ENCODE data around the gene GCNT3.

Gene GCNT3

DNA sequence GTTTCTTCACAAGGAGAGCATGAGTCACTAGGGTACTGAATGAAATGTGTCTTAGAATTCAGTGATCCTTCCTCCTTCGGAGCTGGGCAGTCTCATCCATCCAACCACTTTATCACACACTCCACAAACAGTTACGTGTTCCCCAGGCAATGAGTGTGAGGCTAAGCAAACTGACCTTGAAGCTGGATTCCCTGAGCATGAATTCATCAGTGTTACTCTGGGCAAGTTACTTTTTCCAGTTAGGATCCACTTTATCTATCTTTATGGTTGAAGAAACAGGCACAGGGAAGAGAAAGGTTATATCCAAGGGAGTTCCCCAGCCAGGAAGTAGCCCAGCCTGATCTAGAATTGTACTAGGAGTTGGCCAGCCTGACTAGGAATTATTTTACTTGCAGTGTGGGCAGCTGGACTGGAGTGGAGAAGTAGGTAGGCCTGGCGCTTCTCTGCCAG lies 17.1 kb upstream of the GCNT3 start:
- Histone ChIP-seq H3K9me3 (ENCODE audit: control insufficient read depth, insufficient read depth, low read length) (no peaks in the 10 kb centered on the region), H3K36me3 (ENCODE audit: control insufficient read depth, insufficient read depth, low read length) (no peaks in the 10 kb centered on the region), H3K9ac (ENCODE audit: low read depth, low read length) (no peak overlapping the region), H3K4me3 (ENCODE audit: low read depth, low read length) (no peak overlapping the region), H3K4me1 (ENCODE audit: control insufficient read depth, insufficient read depth, low read length) (no peaks in the 10 kb centered on the region), H3K27me3 (ENCODE audit: control insufficient read depth, insufficient read depth, low read length) (no peaks in the 10 kb centered on the region)

DNA sequence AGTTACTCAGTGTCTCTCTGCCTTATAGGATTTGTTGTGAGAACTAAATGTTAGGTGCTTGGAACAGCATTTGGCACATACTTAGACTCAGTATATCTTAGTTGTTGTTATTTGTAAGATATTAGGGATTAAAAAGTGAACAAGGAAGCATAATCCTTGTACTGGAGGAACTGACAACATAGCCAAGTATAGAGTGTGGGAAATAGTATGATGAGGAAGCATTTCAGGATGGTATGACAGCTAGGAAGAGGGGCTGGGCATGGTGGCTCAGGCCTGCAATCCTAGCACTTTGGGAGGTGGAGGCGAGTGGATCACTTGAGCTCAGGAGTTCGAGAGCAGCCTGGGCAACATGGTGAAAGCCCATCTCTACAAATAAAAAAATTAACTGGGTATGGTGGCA lies 16.6 kb upstream of the GCNT3 start:
- H3K4me1 ChIP-seq (ENCODE audit: control insufficient read depth, insufficient read depth, low read length) = no peaks in the 10 kb centered on the region
- H3K9me3 ChIP-seq (ENCODE audit: control insufficient read depth, insufficient read depth, low read length) = no peaks in the 10 kb centered on the region
- no peaks in the 10 kb centered on the region for H3K36me3 ChIP-seq (ENCODE audit: control insufficient read depth, insufficient read depth, low read length)
- no peak overlapping the region for H3K4me3 ChIP-seq (ENCODE audit: low read depth, low read length)
- H3K9ac ChIP-seq (ENCODE audit: low read depth, low read length) = no peak overlapping the region
- H3K27me3 ChIP-seq (ENCODE audit: control insufficient read depth, insufficient read depth, low read length) = no peaks in the 10 kb centered on the region

DNA sequence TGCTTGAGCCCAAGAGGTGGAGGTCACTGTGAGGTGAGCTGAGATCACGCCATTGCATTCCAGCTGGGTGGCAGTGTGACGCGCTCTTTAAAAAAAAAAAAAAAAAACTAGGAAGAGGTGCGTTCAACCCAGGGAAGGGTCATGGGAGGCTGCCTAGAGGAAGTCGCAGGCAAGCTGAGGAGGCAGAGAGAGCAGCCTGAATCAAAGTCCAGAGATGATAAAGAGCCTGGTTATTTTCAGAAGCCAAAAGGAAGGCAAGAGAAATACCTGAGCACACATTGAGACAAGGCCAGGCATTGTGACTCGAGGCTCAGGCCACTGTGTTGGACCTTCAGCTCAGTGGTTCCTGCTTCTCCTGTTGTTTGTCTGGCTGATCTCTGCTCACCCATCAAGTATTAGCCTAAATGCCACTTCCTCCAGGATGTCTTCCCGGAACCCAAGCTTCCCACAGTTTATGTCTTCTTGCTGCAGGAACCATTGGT lies 16.1 kb upstream of the GCNT3 start:
- Histone ChIP-seq H3K9me3 (ENCODE audit: control insufficient read depth, insufficient read depth, low read length) (no peaks in the 10 kb centered on the region), H3K4me3 (ENCODE audit: low read depth, low read length) (no peak overlapping the region), H3K27me3 (ENCODE audit: control insufficient read depth, insufficient read depth, low read length) (no peaks in the 10 kb centered on the region), H3K36me3 (ENCODE audit: control insufficient read depth, insufficient read depth, low read length) (no peaks in the 10 kb centered on the region), H3K9ac (ENCODE audit: low read depth, low read length) (no peak overlapping the region), H3K4me1 (ENCODE audit: control insufficient read depth, insufficient read depth, low read length) (no peaks in the 10 kb centered on the region)

DNA sequence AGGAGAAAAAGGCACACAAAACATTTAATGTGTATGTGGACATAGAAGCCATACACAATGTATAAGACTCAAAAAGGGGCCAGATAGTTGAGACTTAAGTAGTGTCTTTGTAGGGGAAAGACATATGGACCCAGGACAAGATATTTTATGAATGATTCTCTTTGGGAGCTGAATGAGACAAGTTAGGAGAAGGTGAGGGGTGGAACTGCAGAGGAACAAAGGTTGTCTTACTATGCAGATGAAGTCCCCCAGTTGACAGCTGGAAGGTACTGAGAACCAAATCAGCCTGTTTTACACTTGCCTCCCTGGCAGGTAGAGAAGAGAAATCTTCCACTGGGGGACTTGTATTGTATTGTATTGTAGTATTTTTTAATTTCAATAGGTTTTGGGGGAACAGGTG lies 14.9 kb upstream of the GCNT3 start:
- Histone ChIP-seq H3K27me3 (ENCODE audit: control insufficient read depth, insufficient read depth, low read length) (no peaks in the 10 kb centered on the region), H3K4me3 (ENCODE audit: low read depth, low read length) (no peak overlapping the region), H3K36me3 (ENCODE audit: control insufficient read depth, insufficient read depth, low read length) (no peaks in the 10 kb centered on the region), H3K9me3 (ENCODE audit: control insufficient read depth, insufficient read depth, low read length) (no peaks in the 10 kb centered on the region), H3K9ac (ENCODE audit: low read depth, low read length) (no peak overlapping the region), H3K4me1 (ENCODE audit: control insufficient read depth, insufficient read depth, low read length) (no peaks in the 10 kb centered on the region)

DNA sequence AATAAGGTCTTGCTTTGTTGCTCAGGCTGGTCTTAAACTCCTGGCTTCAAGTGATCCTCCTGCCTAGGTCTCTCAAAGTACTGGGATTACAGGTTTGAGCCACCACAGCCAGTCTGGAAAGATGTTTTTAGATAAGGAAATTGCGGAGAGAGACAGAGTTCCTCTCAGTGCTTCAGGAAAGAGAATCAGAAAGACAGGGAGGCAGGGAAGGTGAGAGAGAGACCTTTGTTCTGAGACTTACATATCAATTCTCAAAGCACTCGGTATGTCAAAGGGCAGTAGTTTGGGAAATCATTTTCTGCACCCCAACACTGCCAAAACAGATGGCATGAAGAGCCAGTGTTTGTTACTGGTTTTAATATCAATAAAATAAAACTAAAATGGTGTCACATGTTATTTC lies 13.1 kb upstream of the GCNT3 start:
- Histone ChIP-seq H3K9ac (ENCODE audit: low read depth, low read length) (no peak overlapping the region), H3K4me3 (ENCODE audit: low read depth, low read length) (no peak overlapping the region), H3K36me3 (ENCODE audit: control insufficient read depth, insufficient read depth, low read length) (no peaks in the 10 kb centered on the region)

DNA sequence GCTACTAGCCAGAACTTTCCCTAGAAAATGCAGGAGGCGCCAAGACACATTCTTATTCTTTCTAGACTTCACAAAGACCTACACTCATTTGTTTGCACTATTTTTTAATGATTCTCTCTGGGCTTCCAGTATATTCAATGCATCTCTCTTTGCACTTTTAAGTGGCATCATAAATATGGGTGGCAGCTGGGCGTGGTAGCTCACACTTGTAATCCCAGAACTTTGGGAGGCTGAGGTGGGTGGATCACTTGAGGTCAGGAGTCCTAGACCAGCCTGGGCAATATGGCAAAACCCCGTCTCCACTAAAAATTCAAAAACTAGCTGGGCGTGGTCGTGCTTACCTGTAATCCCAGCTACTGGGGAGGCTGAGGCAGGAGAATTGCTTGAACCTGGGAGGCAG lies 5.6 kb upstream of the GCNT3 start:
- no peaks in the 10 kb centered on the region for H3K9me3 ChIP-seq (ENCODE audit: control insufficient read depth, insufficient read depth, low read length)
- no peaks in the 10 kb centered on the region for H3K27me3 ChIP-seq (ENCODE audit: control insufficient read depth, insufficient read depth, low read length)
- no peak overlapping the region for H3K4me3 ChIP-seq (ENCODE audit: low read depth, low read length)
- H3K36me3 ChIP-seq (ENCODE audit: control insufficient read depth, insufficient read depth, low read length) = no peaks in the 10 kb centered on the region
- H3K9ac ChIP-seq (ENCODE audit: low read depth, low read length) = no peak overlapping the region
- no peaks in the 10 kb centered on the region for H3K4me1 ChIP-seq (ENCODE audit: control insufficient read depth, insufficient read depth, low read length)

More for the DNA sequence above, 13.1 kb upstream of the GCNT3 start:
- H3K9me3 ChIP-seq (ENCODE audit: control insufficient read depth, insufficient read depth, low read length) = no peaks in the 10 kb centered on the region
- no peaks in the 10 kb centered on the region for H3K27me3 ChIP-seq (ENCODE audit: control insufficient read depth, insufficient read depth, low read length)
- H3K4me1 ChIP-seq (ENCODE audit: control insufficient read depth, insufficient read depth, low read length) = no peaks in the 10 kb centered on the region

DNA sequence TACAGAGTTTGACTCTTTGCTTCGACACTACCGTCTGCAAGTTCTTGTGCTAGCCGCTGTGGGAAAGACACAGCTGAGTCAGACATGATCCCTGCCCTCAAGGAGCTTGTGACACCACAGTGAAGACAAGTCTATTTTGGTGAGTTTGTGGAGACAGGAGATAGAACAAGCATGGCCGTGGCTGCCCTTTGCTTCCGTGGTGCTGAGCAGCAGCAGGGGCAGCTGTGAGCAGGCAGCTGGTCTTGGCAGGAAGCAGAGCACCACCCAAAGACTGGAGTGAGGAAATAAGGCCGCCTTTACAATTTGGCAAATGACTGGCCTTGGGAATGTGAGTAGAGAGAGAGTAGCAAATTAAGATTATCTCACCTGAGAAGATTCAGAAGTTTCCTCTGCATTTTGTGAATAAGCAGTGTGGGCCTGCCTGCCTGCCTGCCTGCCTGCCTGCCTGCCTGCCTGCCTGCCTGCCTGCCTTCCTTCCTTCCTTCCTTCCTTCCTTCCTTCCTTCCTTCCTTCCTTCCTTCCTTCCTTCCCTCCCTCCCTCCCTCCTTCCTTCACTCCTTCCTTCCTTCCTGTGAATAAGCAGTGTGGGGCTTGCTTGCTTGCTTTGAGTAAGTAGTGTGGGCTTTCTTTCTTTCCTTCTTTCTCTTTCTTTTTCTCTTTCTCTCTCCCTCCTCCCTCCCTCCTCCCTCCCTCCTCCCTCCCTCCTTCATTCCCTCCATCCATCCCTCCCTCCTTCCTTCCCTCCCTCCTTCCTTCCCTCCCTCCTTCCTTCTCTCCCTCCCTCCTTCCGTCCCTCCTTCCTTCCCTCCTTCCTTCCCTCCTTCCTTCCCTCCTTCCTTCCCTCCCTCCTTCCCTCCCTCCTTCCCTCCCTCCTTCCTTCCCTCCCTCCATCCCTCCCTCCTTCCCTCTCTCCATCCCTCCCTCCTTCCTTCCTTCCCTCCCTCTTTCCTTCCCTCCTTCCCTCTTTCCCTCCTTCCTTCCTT lies 1.6 kb upstream of the GCNT3 start:
- Histone ChIP-seq H3K9ac (ENCODE audit: low read depth, low read length) (no peak overlapping the region), H3K9me3 (ENCODE audit: control insufficient read depth, insufficient read depth, low read length) (no peaks in the 10 kb centered on the region), H3K4me1 (ENCODE audit: control insufficient read depth, insufficient read depth, low read length) (peaks cover 3% of the 10 kb centered on the region), H3K36me3 (ENCODE audit: control insufficient read depth, insufficient read depth, low read length) (no peaks in the 10 kb centered on the region), H3K4me3 (ENCODE audit: low read depth, low read length) (no peak overlapping the region), H3K27me3 (ENCODE audit: control insufficient read depth, insufficient read depth, low read length) (no peaks in the 10 kb centered on the region)

DNA sequence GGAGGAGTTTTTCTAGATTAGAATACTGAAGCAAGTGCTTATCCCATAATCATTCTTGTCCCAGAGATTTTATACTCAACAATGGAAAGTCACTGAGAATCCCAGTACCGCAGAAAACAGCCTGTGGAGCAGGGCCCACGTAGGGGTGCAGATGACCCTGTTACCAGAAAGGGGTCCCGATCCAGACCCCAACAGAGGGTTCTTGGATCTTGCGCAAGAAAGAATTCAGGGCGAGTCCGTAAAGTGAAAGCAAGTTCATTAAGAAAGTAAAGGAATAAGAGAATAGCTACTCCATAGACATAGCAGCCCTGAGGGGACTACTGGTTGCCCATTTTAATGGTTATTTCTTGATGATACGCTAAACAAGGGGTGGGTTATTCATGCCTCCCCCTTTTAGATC lies 2.6 kb downstream of the GCNT3 start:
- H3K4me1 ChIP-seq (ENCODE audit: control insufficient read depth, insufficient read depth, low read length) = peaks cover 3% of the 10 kb centered on the region
- H3K27me3 ChIP-seq (ENCODE audit: control insufficient read depth, insufficient read depth, low read length) = no peaks in the 10 kb centered on the region
- H3K4me3 ChIP-seq (ENCODE audit: low read depth, low read length) = no peak overlapping the region
- H3K9me3 ChIP-seq (ENCODE audit: control insufficient read depth, insufficient read depth, low read length) = no peaks in the 10 kb centered on the region
- no peaks in the 10 kb centered on the region for H3K36me3 ChIP-seq (ENCODE audit: control insufficient read depth, insufficient read depth, low read length)
- no peak overlapping the region for H3K9ac ChIP-seq (ENCODE audit: low read depth, low read length)

DNA sequence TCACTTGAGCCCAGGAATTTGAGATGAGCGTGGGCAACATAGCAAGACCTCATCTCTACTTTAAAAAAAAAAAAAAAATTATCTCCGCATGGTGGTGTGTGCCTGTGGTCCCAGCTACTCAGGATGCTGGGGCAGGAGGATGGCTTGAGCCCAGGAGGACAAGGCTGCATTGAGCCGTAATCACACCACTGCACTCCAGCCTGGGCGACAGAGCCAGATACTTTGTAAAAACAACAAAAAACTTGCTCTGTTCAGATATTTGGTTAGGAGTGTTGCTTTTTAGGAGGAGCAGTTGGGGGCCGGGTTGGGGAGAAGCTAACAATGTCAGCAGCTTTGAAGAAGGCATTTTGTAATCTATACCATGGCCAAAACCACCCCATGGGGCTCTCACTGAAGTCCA lies 4.1 kb downstream of the GCNT3 start:
- no peaks in the 10 kb centered on the region for H3K9me3 ChIP-seq (ENCODE audit: control insufficient read depth, insufficient read depth, low read length)
- H3K4me1 ChIP-seq (ENCODE audit: control insufficient read depth, insufficient read depth, low read length) = peaks cover 3% of the 10 kb centered on the region
- H3K9ac ChIP-seq (ENCODE audit: low read depth, low read length) = no peak overlapping the region
- H3K27me3 ChIP-seq (ENCODE audit: control insufficient read depth, insufficient read depth, low read length) = no peaks in the 10 kb centered on the region
- H3K36me3 ChIP-seq (ENCODE audit: control insufficient read depth, insufficient read depth, low read length) = no peaks in the 10 kb centered on the region
- no peak overlapping the region for H3K4me3 ChIP-seq (ENCODE audit: low read depth, low read length)

DNA sequence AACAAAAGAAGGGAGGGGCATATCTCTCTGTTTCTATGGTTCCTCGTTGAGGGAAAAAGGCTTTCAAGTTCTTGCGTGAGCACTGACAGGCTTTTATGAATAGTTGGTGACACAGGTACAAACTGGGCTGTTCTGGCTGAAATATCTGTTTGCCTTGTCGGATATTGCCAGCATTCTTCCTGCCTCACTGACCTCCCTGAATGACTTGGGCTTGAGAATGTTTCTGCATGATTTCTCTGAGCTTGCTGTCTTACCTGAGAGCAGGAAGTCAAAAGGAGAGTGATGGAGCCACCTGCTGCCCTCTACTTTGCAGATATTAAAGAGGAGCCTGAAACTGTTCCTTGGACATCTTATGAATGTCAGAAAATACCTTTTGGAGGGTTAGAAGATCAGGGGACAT lies 4.8 kb downstream of the GCNT3 start:
- Histone ChIP-seq H3K9ac (ENCODE audit: low read depth, low read length) (no peak overlapping the region), H3K36me3 (ENCODE audit: control insufficient read depth, insufficient read depth, low read length) (no peaks in the 10 kb centered on the region), H3K27me3 (ENCODE audit: control insufficient read depth, insufficient read depth, low read length) (no peaks in the 10 kb centered on the region), H3K4me1 (ENCODE audit: control insufficient read depth, insufficient read depth, low read length) (peaks cover 2% of the 10 kb centered on the region), H3K4me3 (ENCODE audit: low read depth, low read length) (no peak overlapping the region), H3K9me3 (ENCODE audit: control insufficient read depth, insufficient read depth, low read length) (no peaks in the 10 kb centered on the region)

DNA sequence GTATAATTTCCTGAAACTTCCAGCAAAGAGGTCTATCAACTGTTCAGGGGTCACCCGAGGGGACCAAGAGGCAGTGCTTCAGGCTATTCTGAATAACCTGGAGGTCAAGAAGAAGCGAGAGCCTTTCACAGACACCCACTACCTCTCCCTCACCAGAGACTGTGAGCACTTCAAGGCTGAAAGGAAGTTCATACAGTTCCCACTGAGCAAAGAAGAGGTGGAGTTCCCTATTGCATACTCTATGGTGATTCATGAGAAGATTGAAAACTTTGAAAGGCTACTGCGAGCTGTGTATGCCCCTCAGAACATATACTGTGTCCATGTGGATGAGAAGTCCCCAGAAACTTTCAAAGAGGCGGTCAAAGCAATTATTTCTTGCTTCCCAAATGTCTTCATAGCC lies 6.8 kb downstream of the GCNT3 start:
- H3K4me1 ChIP-seq (ENCODE audit: control insufficient read depth, insufficient read depth, low read length) = no peaks in the 10 kb centered on the region
- H3K9ac ChIP-seq (ENCODE audit: low read depth, low read length) = no peak overlapping the region
- H3K27me3 ChIP-seq (ENCODE audit: control insufficient read depth, insufficient read depth, low read length) = no peaks in the 10 kb centered on the region
- H3K9me3 ChIP-seq (ENCODE audit: control insufficient read depth, insufficient read depth, low read length) = no peaks in the 10 kb centered on the region
- H3K4me3 ChIP-seq (ENCODE audit: low read depth, low read length) = no peak overlapping the region
- no peaks in the 10 kb centered on the region for H3K36me3 ChIP-seq (ENCODE audit: control insufficient read depth, insufficient read depth, low read length)

DNA sequence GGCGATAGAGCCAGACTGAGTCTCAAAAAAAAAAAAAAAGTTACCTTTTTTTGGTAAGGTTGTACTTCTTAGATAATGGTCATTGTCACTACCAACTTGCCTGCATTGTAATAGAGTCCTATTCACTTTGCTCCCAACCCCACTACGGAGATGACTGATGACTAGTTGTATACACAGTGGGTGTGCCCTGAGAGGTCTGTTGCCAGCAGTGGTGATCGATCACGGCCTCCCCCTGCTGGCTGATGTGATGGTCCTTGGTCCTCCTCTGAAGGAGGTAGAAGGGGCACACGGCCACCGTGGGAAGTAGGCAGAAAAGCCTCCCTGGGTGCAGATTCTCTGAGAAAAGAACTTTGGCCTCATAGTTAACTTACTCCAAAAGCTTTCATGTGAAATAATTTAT lies 10.7 kb downstream of the GCNT3 start:
- Histone ChIP-seq H3K4me1 (ENCODE audit: control insufficient read depth, insufficient read depth, low read length) (no peaks in the 10 kb centered on the region), H3K36me3 (ENCODE audit: control insufficient read depth, insufficient read depth, low read length) (no peaks in the 10 kb centered on the region), H3K9ac (ENCODE audit: low read depth, low read length) (no peak overlapping the region), H3K4me3 (ENCODE audit: low read depth, low read length) (no peak overlapping the region), H3K9me3 (ENCODE audit: control insufficient read depth, insufficient read depth, low read length) (no peaks in the 10 kb centered on the region), H3K27me3 (ENCODE audit: control insufficient read depth, insufficient read depth, low read length) (no peaks in the 10 kb centered on the region)
